ENCODE results near the gene RNF4.

Gene RNF4

DNA sequence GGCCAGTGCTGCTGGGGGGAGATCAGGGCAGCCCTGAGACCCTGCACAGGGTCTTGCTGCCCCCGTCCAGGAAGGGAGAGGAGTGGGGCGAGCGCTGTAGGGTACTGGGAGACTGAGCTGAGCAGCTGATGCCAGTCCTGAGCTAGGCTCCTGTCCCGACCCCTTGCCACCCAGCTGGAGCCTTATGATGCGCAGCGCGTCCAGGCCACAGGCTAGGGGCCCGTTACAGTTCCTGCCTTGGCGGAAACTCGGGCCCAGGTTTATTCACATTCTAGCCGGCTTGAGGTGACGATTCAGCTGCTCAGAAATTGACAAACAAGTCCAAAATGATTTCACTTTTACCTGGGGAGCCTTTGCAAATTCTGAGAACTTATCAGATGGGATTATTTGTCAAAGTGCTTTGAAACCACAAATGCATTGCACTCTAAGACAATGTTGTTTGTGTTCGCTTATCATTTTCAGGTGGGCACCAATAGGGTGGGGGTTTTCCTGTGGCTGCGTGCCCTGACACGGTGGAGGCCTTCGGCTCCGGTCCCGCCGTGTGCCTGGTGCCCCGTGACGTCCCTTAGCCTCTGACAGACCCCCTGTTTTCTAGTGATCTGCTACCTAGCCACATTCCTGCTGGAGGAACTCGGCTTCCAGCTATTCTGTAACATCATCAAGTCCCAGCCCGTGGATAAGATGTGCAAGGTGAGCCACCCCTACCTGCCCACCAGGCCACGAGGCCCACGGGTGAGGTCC lies 31.3 kb upstream of the RNF4 start:
- in situ Hi-C loops (cut with MboI; ENCODE audit: low sequenced_read_pairs) = no loop called here

DNA sequence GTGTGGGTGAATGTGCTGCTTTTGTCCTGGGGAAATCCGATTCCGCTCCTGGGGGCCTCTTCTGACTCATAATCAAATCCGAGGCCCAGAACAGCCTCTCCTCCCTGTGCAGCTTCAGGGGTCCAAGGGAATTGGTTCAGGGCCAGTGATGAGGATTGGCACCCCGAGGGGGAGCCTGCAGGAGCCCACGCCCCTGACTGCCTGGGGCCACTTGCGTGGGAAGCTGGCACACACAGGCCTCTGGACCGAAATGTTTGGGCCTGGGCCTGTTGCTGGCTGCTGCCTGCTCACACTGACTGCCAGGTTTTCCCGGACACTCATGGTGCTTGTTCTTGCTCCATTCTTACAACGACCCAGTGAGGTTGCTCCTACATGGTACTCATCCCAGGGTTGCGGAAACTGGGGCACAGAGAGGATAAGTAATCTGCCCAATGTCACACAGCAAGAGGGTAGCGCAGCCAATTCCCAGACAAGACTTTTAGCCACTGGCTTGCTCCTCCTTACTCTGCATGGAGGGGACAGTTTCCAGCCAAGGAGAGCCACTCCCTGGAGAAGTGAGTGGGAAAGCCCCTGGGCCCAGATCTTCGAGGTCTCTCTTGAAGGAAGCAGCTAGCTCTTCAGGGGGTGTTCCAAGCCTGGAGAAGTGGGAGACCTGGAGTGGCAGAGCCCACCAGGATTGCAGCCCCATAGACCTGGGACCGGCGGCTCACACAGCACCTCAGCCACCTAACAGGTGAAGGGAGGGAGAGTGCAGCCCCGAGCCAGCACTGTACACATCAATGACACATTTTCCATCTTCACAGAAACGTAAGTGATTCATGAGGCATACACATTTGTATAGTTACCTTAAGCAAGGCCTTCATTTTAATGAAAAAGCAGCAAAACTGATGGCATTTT lies 29.8 kb upstream of the RNF4 start:
- in situ Hi-C loops (cut with MboI; ENCODE audit: low sequenced_read_pairs) = no loop called here

DNA sequence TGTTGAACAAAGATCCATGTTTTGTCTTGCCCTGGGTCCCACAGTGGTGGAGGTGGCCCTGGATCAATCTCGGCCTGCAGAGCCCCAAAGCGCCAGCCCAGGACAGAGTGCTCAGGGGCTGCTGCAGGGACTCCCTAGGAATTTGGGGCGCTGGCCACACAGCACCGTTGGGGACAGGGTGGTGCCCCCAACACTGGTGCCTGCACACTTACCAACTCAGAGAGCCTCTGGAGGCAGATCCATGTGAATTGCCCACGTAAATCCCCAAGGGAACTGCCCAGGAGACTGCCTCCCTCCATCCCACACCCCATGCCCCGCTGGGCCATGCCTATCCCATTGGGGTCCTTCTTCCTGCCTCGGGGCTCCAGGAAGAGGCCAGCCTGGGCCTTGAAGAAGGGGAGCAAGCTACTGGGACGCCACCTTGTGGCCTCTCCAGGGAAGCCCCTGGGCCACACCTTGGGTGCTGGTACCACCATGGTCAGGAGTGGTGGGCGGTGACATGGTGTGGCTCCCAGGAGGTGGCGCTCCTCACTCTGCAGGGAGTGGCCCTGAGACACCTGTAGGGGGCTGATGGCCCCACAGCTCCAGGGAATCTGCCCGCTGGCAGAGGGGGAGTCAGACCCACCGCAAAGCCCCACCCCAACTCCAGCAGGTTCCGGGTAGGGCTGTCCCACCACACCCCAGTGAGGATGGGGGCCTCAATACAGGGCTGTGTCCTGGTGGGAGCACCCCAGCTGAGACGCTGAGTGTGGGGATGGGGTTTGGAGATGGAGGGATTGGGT lies 27.3 kb upstream of the RNF4 start:
- in situ Hi-C loops (cut with MboI; ENCODE audit: low sequenced_read_pairs) = no loop called here

DNA sequence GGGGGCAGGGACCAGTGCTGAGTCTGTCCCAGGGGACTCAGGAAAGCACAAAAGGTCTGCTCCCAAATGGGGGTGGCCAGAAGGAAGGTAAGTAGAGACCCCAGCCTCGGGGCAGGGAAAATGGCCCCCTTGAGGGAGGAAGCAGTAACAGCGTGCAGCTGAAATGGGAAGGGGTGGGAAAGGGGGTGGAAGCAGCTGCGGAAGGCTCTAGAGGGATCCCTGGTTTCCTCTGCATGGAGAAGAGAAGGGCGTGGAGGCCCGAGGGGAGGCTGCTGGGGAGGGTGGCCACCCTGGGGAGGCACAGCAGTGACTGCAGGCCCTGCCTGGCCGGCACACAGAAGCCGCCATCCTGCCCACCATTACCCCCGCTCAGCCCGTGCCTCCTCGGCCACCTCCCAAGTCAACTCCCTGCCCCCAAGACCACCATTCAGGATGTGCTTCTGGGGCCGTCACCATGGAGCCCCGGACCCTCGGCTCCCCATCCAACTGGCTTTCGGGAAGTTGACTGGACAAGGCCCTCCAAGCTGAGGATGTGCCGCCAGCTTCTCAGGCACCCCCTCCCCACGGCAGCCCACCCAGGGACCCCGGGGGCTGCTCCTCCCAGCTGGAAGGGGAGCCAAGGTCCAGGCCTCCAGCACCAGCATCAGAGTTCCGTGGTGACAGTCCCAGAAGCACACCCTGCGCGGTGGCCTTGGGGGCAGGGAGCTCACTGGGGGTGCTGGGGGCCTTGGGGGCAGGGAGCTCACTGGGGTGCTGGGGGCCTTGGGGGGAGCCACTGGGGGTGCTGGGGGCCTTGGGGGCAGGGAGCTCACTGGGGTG lies 26.5 kb upstream of the RNF4 start:
- in situ Hi-C loops (cut with MboI; ENCODE audit: low sequenced_read_pairs) = no loop called here

DNA sequence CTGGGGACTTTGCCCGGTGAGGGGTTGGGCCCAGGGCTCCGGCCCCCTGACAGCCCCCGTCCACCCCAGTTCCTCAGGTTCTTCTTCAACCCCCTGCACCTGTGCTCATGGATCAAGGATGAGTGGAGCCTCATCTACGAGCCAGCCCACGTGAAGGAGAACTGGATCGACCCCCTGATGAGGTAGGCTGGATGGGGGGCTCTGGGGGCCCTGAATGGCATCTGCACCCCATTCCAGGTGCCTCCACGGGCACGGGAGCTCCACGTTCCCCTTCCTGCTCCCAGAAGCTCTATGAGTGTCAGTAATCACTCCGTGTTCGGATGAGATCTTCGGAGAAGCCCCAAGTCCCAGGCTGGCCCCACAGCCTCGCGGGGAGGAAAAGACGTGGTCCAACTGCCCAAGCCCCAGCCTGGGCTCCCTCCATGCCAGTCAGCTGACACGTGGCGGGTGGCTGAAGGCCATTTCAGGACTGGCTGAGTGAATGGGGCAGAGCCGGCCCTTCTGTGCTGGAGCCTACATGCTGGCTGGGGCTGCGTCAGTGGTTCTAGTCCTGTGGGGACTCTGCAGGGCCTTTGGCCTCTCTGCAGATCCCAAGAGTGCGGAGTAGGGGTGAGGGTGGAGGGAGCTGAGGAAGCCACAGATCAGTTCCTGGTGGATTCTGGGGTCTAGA lies 25.7 kb upstream of the RNF4 start:
- in situ Hi-C loops (cut with MboI; ENCODE audit: low sequenced_read_pairs) = no loop called here

DNA sequence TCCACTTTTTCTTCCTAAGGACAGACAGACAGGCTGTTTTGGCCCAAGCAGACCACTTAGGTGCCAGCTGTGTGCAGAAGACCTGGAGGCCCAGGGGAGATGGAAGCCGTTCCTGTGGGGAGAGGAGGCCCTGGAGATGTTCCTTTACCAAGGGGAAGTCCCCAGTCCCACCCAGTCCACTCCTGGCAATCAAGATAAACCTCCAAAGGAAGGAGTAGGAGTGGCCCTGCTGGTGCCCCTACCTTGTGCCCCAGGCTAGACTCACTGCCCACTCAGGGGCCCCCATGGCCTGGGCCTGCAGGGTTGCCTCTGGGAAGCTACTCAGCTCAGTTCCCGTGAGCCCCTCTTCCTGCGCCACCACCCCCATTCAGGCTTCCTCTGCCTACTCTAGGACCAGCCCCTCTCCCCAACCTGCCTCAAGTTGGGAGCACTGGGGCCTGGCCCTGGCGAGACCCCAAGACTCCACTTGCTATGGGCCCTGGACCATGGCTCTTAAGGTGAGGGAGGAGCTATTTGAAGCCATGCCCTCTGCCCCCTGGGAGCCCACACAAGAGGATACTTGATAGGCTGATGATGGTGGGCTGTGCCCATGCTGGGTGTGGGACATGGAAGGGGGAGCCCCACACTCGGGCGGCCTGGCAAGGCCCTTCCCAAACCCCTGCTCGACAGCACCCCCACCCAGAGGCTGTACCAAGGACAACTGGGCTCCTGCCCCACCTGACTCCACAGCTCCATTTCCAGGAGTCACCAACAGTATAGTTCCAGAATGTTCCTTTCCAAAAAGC lies 24.8 kb upstream of the RNF4 start:
- in situ Hi-C loops (cut with MboI; ENCODE audit: low sequenced_read_pairs) = no loop called here

DNA sequence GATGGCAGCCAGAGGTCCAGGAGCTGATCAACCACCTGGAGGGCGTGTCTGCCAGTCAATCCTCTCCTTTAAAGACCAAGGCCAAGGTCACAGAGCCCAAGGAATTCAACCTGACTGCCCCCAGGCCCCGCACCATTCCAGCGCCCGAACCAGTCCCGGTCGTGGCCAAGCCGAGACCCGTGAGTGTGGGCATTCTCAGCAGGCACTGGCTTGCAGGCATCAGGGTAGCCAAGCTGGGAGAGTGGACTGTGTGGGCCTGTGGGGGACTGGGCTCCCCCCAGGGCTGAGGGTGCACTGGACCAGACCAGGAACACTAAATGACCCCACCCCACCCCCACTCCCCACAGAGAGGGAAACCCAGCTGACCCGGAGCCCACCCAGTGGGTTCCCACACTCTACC lies 23.8 kb upstream of the RNF4 start:
- in situ Hi-C loops (cut with MboI; ENCODE audit: low sequenced_read_pairs) = no loop called here

DNA sequence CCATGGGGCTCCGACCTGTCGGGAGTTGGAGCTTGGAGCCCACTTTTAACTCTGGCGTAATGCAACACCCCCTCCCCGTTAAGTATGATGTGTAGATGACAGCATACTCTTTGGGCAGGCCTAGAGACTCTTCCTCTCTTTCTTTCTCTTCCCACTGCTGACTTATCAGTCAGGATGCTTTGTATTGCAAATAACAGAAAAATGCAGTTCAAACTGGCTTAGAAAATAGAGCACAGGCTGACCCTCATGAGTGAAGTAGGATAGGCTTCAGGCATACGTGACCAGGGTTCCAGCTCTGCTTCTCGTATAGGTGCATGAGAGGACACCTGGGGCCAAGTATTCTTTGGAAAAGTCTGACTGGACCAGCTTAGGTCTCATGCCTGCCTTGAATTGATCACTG lies 23.3 kb upstream of the RNF4 start:
- in situ Hi-C loops (cut with MboI; ENCODE audit: low sequenced_read_pairs) = no loop called here

DNA sequence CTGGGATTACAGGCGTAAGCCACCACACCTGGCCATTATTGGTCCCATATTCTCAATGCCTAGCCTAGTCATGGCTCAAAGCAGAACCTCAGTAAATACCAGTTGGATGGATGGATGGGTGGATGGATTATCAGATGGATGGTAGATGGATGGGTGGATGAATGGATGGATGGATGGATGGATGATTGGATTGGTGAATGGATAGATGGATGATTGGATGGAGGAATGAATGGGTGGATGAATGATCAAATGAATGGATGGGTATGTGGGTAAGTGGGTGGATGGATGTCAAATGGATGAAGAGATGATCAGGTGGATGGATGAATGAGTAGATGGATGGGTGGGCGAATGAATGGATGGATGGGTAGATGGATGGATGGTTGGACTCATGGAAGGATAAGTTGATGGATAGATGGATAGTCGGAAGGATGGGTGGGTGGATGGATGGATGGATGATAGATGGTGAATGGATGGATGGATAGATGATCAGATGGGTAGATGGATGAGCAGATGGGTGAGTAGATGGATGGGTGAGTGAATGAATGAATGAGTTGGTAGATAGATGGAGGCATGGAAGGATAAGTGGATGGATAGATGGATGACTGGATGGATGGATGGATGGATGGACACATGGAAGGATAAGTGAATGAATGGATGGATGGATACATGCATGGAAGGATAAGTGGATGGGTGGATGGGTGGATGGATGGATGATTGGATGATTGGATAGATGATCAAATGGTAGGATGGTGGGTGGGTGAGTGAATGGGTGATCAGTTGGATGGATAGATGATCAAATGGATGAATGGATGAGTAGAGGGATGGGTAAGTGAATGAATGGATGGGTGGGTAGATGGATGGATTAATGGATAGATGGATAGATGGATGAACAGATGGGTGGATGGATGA lies 22.0 kb upstream of the RNF4 start:
- in situ Hi-C loops (cut with MboI; ENCODE audit: low sequenced_read_pairs) = no loop called here

DNA sequence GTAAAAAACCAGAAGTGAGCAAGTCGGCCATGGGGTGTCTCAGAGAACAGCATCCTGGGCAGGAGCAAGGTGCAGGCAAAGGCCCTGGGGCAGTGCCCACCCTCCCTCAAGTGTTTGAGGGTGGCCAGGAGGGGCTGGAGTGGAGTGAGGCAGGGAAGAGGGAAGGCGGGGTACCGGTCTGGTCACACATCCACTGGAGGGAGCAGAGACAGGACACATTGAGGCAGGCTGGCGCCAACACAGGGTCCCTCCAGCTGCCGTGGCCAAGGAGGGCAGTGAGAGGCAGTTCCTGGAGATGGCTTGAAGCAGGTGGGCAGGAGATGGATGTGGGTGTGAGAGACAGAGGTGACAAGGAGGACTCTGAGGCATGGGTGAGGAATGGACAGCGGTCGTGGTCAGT lies 20.3 kb upstream of the RNF4 start:
- in situ Hi-C loops (cut with MboI; ENCODE audit: low sequenced_read_pairs) = no loop called here

DNA sequence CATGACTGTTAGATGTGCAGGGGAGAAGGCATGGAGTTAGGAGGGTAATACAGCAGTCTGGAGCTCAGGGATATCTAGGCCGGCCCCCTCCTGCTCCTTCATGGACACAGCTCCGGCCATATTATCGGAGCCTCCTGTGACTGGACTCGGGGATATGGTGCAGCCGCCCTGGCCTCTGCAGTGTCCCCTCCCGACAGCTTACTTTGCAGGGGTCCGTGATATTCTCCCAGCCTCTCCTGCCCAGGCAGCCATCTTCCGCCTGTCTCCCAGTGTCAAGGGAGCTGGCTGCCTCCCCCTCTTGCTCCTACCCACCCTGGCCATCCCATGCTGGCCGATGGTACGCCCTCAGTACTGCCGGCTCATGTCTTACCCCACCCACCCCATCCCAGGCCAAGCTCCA lies 19.9 kb upstream of the RNF4 start:
- in situ Hi-C loops (cut with MboI; ENCODE audit: low sequenced_read_pairs) = no loop called here

DNA sequence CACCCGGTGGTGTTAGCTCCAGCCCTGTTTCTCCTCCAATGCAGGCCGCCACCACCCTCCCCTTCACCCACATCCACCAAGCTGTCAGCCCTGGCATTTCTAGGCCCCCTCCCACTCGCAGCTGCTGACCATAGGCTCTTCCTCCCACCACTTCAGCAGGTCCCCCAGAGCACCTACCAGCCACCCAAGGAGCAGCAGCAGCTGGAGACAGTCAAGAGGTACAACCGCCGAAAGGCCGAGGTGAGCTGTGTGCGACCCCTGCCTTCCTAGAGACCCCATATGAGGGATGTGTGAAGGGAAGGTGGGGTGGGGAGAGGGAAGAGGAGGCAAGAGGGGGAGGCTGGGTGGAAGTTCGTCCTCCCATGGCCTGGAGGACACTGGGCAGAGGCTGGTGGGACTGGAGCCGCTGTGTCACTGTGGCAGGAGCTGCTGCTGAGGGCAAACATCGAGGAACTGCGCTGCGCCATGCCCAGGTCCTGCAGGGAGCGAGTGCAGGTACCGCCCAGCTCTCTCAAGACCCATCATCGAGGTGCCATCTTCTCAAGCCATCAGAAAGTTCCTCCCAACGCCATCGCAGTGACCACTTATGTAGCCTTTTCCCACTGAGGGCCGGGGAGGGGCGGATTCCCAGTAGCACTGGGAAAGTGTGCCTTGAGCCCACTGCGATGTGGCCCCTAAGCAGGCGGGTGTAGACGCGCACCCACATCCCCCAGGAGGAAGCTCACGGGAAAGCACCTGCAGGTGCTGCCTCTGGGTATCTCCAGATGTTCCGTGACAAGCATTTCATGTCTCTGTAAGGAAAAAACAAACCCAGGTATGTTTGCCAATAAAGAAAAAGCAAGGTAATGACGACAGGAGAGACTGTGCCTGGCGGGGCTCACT lies 19.2 kb upstream of the RNF4 start:
- in situ Hi-C loops (cut with MboI; ENCODE audit: low sequenced_read_pairs) = no loop called here

DNA sequence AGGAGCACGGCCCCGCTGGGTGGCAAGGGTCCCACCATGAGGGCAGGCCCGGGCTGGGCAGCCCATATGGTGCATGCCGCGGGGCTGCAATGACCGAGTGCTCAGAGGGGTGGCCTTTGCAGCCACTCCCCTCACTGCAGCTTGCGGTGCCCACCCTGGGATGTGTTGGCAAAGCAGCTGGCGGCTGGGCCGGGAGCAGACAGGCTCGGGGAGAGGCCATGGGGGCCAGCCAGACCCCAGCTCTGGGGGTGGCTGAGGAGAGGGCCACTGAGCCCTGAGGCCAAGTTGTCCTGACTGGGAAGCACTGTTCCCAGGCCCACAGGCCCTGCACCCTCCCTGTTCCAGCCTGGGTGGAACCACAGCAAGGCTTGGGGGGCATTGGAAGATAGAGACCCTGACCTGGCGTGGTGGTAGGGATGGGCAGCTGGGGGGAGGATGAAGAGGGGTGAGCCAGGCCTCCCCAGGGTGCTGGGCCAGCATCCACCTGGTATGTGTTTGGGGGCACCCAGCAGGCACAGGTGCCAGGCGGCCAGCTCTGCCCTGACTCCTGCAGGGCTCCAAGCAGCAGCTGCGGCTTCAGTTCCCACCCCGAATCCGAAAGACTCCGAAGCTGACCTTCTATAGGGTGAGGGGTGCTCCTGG lies 18.4 kb upstream of the RNF4 start:
- in situ Hi-C loops (cut with MboI; ENCODE audit: low sequenced_read_pairs) = no loop called here

DNA sequence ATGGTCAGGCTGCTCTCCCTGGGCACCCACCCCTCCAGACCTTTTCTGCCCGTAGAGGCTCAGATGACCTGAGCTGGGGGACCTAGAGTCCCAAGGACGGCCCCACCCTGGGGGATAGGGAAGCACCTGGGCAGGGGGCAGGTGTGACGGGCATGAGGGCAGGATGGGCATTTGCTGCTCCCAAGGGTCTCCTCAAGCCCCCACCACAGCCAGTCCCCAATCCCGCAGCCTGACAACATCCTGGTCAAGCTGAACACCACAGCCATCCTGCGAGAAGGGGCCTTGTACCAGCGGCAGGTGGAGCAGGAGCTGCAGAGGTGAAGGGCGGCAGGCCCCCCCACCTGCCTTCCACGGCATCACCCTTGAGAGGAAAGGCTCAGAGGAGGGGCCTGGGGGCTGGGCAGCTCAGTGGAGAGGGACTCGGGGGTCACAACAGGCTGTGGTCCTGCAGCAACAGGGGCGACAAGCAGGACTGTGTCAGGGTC lies 17.8 kb upstream of the RNF4 start:
- in situ Hi-C loops (cut with MboI; ENCODE audit: low sequenced_read_pairs) = no loop called here

DNA sequence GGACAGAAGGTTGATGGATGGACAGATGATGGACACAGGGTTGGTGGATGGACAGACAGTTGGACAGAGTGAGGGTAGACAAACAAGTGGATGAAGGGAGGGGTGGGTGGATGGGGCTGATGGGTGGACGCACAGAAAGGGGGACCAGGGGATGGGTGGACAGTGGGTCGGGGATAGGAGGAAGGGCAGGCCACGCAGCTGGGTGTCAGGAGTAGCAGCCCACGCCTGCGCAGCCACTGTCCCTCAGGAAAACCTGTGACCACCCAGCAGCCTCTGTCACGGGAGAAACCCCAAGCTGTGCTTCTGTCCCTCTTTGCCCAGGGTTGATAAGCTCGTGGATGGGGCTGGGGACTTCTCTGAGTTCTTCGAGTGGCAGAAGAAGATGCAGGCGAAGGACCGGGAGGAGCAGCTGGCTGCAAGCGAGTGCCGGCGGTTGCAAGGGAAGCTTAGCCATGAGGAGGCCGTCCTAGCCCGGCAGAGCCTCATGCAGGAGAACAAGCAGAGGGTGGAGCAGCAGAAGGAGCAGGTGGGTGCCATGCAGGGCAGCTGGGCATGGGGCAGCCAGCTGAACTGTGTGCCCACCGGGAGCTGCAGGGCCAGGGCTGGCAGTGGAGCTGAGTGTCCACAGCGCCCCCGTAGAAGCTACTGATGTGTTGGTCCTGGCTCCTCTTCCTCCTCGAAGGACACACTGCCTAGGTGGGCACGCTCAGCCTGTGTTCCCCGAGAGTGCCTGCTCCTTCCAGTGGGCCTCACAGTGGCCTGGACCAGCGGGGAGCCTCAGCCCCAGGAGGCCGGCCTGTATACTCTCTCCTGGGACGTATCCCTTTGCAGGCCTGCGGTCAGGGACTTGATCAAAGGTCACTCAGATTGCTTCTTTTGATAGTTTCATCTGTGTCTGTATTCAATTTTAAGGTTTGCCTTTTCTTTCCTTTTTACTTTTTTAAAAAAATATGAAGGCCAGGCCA lies 16.8 kb upstream of the RNF4 start:
- in situ Hi-C loops (cut with MboI; ENCODE audit: low sequenced_read_pairs) = no loop called here

All from HL-60/S4 (cell line).